Body of pancreas (tissue), 4 donors: ENCODE results near the gene EXOC3. TPM values are rescaled to one million over a fixed set of nuclear protein-coding genes. Genes with fewer than 3 reads are reported as not detected.

Source experiments
- ATAC-seq: fragments of 150-250 bp; one replicate; pipeline ENCODE4 v1.9.1; 2016
- DNase-seq, 4 donors: peaks; one replicate each; pipeline ENCODE4 v3.0.0-alpha.2; 2019
- H3K27ac ChIP-seq, 4 donors: fragments of 200-600 bp; sonication (generic); 1 replicate in 3 of 4; 2 replicates in 1 of 4; pipeline versions ENCODE4 v1.5.1 to v1.6.1; 2016 to 2019; ENCODE audit warnings: mild to moderate bottlenecking in 1 of 4, mixed read lengths in 1 of 4, moderate library complexity in 1 of 4
- H3K27me3 ChIP-seq, 2 donors: fragments of 200-600 bp; sonication (generic); one replicate each; pipeline ENCODE4 v1.6.0; 2016; ENCODE audit warnings: mild to moderate bottlenecking in 1 of 2
- H3K36me3 ChIP-seq, 2 donors: fragments of 200-600 bp; sonication (generic); replicated peaks in 1 of 2; 2 replicates each; pipeline ENCODE4 v1.5.1; 2016; ENCODE audit warnings: low read depth in 2 of 2; ENCODE audit not compliant: insufficient read depth in 1 of 2
- H3K4me1 ChIP-seq: fragments of 200-600 bp; sonication (generic); one replicate; pipeline ENCODE4 v1.6.0; 2016
- H3K4me3 ChIP-seq, 2 donors: fragments of 200-600 bp; sonication (generic); 1 replicate in 1 of 2; 2 replicates in 1 of 2; pipeline ENCODE4 v1.5.1; 2016 to 2019
- H3K9me3 ChIP-seq, 3 donors: fragments of 200-600 bp; sonication (generic); 1 replicate in 2 of 3; 2 replicates in 1 of 3; pipeline ENCODE4 v1.5.1; 2016
- CTCF ChIP-seq, 7 experiments: fragments of 450-650 bp in 4 of 7; fragments of 200-600 bp in 3 of 7; sonication (generic) in 3 of 7; IDR thresholded peaks; one replicate each; pipeline ENCODE4 v1.5.1; 2016 to 2019; ENCODE audit warnings: antibody characterized with exemption in 7 of 7
- POLR2A ChIP-seq, 3 donors: fragments of 450-650 bp; IDR thresholded peaks; one replicate each; pipeline ENCODE4 v1.6.1; 2016; ENCODE audit warnings: antibody characterized with exemption in 3 of 3, mild to moderate bottlenecking in 2 of 3
- WGBS, 2 donors: methylation state at CpG; one replicate each; pipeline ENCODE4 v1.1.5; 2017; 5-methylcytosine and 5-hydroxymethylcytosine counted together
- intact Hi-C: fragments of 100-400 bp; cut with DNase I; formaldehyde crosslinking; loops from one replicate; pipeline ENCODE4 v1.15.1; 2023
- total RNA-seq, 2 donors: library from RNA; depleted of rRNA; stranded (reverse); fragments of >200 nt; gene quantifications; one replicate each; pipeline ENCODE4 v1.1.0, GENCODE V29; 2016

EXOC3 gene
- total RNA-seq, 2 donors from 2014 or later, result 32.2 to 79.1 TPM

- no peak for ATAC-seq
Observed at GRCh38 chr5:477247-477646, 34.3 kb downstream of the EXOC3 start.

GRCh38 chr5:477871-478270 is 34.9 kb downstream of the EXOC3 start:
- no peak for DNase-seq
- 50 to 67% methylated on average over 4 to 13 of the region's 13 CpGs for WGBS, 2 donors
- H3K27me3 ChIP-seq, result peaks cover 0 to 38% of the 10 kb centered on the region in 2 donors

More at GRCh38 chr5:477247-477646, 34.3 kb downstream of the EXOC3 start:
- DNase-seq, result no peak
- intact Hi-C loops, result loop anchor here (10.0 kb wide), 1 partner anchor 128 kb away; no protein-coding TSS in a partner anchor
- no peak overlapping the region for H3K27ac ChIP-seq
- TF ChIP-seq POLR2A (IDR thresholded peaks at IDR 0.05), result no peak
- no peak for TF ChIP-seq CTCF (IDR thresholded peaks at IDR 0.05)
- peaks cover 23% of the 10 kb centered on the region for H3K4me1 ChIP-seq
- 58% methylated on average over 19 of the region's 19 CpGs; no CpG with 5 or more reads in 1 of the 2 donors for WGBS, 2 donors
- H3K36me3 ChIP-seq, result no peaks in the 10 kb centered on the region
- H3K27me3 ChIP-seq, result peaks cover 0 to 38% of the 10 kb centered on the region in 2 donors
- no peak overlapping the region for H3K4me3 ChIP-seq
- no peaks in the 10 kb centered on the region for H3K9me3 ChIP-seq

GRCh38 chr5:478369-478981 is 35.5 kb downstream of the EXOC3 start:
- peaks cover 0 to 38% of the 10 kb centered on the region in 2 donors for H3K27me3 ChIP-seq
- intact Hi-C loops, result loop anchor here (10.0 kb wide), 1 partner anchor 126 kb away; no protein-coding TSS in a partner anchor
- TF ChIP-seq CTCF (IDR thresholded peaks at IDR 0.05) (no peak), POLR2A (IDR thresholded peaks at IDR 0.05) (no peak)

More at GRCh38 chr5:477871-478270, 34.9 kb downstream of the EXOC3 start:
- TF ChIP-seq CTCF (IDR thresholded peaks at IDR 0.05) (no peak), POLR2A (IDR thresholded peaks at IDR 0.05) (no peak)
- Histone ChIP-seq H3K9me3 (no peaks in the 10 kb centered on the region), H3K4me1 (peaks cover 18% of the 10 kb centered on the region), H3K36me3 (no peaks in the 10 kb centered on the region), H3K4me3 (no peak overlapping the region), H3K27ac (no peak overlapping the region)
- intact Hi-C loops, result loop anchor here (10.0 kb wide), 1 partner anchor 127 kb away; no protein-coding TSS in a partner anchor
- ATAC-seq, result no peak

GRCh38 chr5:478982-479535 is 36.1 kb downstream of the EXOC3 start:
- peaks cover 18% of the 10 kb centered on the region for H3K4me1 ChIP-seq
- H3K4me3 ChIP-seq, result no peak overlapping the region
- TF ChIP-seq CTCF (IDR thresholded peaks at IDR 0.05) (no peak), POLR2A (IDR thresholded peaks at IDR 0.05) (no peak)
- DNase-seq (no peak), ATAC-seq (no peak)
- peaks cover 0 to 38% of the 10 kb centered on the region in 2 donors for H3K27me3 ChIP-seq
- H3K27ac ChIP-seq, result no peak overlapping the region
- H3K9me3 ChIP-seq, result no peaks in the 10 kb centered on the region
- intact Hi-C loops, result loop anchor here (10.0 kb wide), 1 partner anchor 126 kb away; no protein-coding TSS in a partner anchor
- WGBS, 2 donors, result 62 to 79% methylated on average over 10 to 16 of the region's 18 CpGs
- no peaks in the 10 kb centered on the region for H3K36me3 ChIP-seq

More at GRCh38 chr5:478369-478981, 35.5 kb downstream of the EXOC3 start:
- DNase-seq (no peak), ATAC-seq (no peak)
- no peak overlapping the region for H3K27ac ChIP-seq
- H3K9me3 ChIP-seq, result no peaks in the 10 kb centered on the region
- H3K4me1 ChIP-seq, result peaks cover 18% of the 10 kb centered on the region
- no peak overlapping the region for H3K4me3 ChIP-seq
- 49 to 100% methylated on average over 1 to 17 of the region's 18 CpGs for whole genome bisulfite sequencing, 2 donors
- no peaks in the 10 kb centered on the region for H3K36me3 ChIP-seq
